Left kidney (tissue), 2 donors: ENCODE results near the gene ESYT1. TPM values are rescaled to one million over a fixed set of nuclear protein-coding genes. Genes with fewer than 3 reads are reported as not detected.
"Not testable (repeated sequence)": the region's sequence is repeated elsewhere in the genome, so short reads cannot be mapped to it uniquely, and the experiment has no call there.

Source experiments
- DNase-seq: peaks from one replicate; pipeline ENCODE4 v3.0.0-alpha.2; 2013
- polyA plus RNA-seq: library from polyadenylated mRNA; unstranded; fragments of 120-200 nt; gene quantifications from one replicate; pipeline ENCODE4 v1.2.1, GENCODE V29; 2013; ENCODE audit not compliant: insufficient read length

ESYT1 gene
- polyA plus RNA-seq, 1 donor = 81.2 TPM

DNA sequence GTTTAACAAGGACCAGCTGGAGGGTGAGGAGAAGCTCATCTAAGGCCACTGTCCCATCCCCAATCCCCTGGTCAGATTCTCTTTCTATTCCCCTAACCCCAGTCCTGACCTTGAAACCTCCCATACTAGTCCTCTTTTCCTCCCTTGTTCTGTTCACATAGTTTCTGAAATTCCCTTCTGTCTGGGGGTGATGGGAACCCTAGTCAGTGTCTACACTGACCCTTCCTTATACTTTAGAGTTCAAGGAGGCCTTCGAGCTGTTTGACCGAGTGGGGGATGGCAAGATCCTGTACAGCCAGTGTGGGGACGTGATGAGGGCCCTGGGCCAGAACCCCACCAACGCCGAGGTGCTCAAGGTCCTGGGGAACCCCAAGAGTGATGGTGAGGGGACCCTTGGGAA lies 26.8 kb downstream of the ESYT1 start:
- DNase-seq = no peak

DNA sequence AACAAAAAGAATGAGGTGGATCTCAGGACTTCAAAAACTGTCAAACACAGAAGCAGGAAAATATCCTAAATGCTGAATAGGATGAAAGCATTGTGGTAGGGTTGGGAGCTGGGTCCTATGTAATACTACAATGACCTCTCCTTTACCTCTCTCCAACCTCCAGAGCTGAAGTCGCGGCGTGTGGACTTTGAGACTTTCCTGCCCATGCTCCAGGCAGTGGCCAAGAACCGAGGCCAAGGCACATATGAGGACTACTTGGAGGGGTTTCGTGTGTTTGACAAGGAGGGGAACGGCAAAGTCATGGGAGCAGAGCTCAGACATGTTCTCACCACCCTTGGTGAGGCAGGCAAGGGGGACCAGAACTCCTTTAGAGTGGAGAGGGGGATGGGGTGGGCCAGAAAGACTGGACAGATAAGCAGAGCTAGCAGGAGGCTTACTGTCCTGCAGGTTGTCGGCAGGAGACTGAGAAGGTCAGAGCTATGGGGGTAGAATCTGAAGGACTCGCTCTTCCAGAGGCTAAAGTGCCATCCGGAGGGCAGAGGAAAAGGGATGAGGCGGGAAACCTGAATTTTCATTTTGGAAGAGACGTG lies 27.3 kb downstream of the ESYT1 start:
- DNase-seq = no peak

DNA sequence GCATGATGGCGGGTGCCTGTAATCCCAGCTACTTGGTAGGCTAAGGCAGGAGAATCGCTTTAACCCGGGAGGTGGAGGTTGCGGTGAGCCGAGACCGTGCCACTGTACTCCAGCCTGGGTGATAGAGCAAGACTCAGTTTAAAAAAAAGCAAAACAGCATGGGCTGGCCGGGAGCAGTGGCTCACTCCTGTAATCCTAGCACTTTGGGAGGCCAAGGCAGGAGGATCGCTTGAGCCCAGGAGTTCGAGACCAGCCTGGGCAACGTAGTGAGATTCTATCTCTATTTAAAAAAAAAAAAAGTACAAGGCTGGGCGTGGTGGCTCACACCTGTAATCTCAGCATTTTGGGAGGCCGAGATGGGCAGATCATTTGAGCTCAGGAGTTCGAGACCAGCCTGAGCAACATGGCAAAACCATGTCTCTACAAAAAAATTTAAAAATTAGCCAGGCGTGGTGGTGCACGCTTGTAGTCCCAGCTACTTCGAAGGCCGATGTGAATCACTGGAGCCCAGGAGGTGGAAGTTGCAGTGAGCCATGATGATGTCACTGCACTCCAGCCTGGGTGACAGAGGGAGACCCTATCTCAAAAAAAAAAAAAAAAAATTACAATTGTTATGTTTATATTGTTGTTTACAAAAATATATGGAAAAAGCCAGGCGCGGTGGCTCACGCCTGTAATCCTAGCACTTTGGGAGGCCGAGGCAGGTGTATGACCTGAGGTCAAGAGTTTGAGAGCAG lies 28.6 kb downstream of the ESYT1 start:
- not testable (repeated sequence) for DNase-seq

DNA sequence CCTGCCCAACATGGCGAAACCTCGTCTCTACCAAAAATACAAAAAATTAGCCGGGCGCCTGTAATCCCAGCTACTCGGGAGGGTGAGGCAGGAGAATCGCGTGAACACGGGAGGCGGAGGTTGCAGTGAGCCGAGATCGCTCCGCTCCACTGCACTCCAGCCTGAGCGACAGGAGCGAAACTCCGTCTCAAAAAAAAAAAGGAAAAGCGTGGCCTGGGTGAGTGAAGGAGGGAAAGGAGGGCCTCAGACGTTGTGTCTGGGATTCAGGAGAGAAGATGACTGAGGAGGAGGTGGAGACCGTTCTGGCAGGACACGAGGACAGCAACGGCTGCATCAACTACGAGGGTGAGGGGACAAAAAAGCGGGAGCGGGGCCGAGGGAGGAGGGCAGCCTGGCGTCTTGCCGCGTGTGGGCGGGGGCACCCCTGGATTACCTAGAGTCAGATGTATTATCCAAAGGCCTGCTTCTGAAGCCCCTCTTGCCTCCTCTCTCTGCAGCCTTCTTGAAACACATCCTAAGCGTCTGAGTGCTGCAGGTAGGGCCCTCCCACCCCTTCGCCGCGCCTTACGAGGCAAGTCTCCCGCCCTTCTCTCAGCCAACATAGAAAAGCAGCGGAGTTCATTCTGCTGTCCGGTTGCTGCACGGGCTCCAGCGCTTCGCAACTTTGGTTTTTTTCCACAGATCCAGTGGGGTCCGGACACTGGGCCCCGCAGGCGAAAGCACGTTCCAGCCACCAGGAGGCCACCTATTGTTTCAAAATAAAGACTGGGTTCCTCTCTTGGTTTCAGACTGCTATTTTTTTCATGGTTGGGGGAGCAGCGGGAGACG lies 29.3 kb downstream of the ESYT1 start:
- peak; percentile 91 for DNase-seq

DNA sequence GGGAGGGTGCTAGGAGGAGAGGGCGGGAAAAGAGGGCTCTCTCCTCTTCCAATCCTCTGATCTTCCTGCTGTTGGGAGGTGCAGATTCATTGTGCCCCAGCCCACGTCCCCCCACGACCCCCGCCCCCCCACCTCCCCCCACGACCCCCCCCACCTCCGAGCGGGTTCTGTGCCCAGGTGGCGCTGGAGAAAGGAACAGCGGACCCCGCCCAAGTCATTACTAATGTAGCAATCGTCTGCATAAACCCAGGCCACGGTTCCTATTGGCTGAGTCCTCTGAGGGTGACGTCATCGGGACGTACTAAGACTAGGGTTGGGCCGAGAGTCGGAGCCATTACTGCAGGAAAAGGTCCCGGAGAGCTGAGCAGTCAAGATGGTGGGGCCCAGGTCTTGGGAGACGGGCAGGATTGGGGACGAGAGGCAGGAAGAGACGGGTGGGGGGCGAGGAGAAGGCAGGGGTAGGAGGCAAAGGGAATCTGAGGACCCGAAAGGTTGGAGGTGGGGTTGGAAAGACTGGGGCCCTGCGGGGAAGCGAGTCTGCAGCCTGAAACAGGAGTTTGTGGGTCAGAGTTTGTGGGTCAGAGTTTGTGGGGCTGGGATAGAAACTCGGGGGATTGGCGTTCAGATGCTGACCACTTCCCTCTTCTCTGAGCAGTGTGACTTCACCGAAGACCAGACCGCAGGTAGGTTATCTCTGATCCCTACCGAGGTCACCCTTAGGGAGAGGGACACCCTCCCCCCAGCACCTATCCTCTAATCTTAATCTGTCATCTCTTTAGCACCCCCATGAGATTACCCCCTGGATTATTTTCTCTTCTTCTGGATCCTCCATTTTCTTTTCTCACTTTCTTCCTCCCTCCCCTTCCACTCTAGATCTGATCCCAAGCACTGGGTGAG lies 30.2 kb downstream of the ESYT1 start, which contains the start of gene MYL6:
TSS of gene MYL6 (plus strand) at position 331 of the 897 bp plus-strand sequence. CDS start at position 374, 43 bp downstream.
- peak; percentile 99 for DNase-seq

DNA sequence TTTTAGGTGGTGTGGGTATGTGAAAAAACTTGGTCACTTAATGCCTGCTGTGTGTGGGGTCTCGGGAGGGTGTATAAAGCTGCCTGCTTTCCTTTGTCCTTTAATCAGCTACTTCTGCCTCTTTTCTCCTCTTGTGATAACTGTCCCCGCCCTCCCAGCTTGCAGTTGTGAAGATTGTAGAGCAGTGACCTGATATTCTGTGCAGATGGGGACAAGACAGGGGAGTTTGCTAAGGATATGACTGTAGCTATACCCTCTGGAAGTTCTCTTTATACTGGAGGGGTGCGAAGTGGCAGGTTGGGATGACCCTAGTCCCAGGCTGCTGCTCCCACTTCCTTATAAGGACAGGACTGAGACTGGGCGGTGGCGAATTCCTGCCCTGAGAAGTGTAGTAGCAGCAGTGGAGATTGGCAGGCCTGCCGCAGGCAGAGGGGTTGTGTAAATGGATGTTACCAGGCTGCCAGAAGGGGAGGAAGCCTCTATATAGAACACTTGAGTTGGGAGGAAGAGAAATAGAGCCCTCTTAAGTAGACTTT lies 30.9 kb downstream of the ESYT1 start:
- peak; percentile 72 for DNase-seq

DNA sequence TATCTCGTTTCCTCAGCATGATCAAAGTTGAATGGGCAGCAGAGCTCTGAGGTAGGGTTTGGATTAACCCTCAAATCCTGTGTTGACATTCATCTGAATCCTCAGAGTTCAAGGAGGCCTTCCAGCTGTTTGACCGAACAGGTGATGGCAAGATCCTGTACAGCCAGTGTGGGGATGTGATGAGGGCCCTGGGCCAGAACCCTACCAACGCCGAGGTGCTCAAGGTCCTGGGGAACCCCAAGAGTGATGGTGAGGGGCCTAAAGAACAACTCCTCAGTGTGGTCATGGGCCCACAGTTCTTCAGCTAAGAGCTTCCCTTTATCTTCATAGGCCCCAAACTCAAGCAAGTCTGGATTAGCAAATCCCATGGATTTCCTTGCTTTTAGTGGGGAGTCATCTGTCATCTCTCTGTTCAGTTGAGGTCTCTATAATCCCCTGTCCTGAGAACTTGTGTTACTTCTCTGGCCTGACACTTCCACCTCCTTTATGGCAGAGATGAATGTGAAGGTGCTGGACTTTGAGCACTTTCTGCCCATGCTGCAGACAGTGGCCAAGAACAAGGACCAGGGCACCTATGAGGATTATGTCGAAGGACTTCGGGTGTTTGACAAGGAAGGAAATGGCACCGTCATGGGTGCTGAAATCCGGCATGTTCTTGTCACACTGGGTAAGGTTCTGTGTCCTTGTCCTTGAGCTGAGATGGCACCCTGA lies 31.6 kb downstream of the ESYT1 start:
- DNase-seq = no peak

DNA sequence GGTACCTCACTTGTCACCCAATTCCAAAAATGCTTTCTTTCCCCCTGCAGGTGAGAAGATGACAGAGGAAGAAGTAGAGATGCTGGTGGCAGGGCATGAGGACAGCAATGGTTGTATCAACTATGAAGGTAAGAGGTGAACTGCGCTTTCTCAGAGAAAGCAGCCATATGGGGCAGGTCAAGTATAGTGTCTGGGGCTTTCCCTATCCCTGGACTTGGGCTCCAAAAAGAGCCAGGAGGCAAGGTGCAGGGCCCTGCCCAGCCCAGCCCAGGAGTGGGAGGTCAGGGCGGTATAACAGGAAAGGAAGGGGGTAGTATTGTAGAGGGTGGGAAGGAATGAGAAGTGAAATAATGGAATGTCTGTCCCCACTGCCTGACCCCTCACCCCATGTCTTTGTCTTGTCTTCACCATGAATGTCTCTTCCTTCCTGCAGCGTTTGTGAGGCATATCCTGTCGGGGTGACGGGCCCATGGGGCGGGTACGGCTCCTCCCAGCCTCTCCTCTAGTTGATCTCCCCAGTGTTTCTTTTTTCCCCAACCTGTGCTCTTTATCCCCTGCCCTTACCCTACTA lies 32.2 kb downstream of the ESYT1 start:
- no peak for DNase-seq

DNA sequence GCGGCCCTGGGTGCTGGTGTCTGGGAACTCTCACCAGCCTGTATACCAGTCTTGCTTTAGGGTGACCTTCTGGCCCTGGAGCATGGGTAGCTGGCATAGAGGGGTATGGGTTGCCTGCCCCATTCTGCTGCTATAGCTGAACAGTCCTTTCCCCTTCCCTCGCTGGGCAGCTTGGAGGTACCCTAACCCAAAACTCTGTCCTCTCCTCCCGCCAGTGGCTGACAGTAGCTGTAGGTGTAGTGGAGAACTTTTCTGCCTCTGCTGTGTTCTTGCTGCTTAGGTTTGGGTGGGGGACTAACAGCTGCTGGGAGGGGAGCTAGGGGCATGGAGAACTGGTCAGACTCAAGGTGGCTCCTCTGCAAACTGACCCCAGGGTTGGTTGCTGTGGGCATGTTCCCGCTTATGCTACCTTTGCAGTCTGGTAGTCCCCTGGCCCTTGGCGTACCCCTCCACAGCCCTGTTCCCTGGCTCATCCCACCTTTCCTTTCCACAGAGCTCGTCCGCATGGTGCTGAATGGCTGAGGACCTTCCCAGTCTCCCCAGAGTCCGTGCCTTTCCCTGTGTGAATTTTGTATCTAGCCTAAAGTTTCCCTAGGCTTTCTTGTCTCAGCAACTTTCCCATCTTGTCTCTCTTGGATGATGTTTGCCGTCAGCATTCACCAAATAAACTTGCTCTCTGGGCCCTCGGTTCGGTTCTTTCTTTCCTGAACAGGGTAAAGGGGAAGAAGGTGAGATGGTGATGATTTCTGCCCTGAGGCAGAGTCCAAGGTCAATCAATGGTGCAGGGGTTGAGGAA lies 33.0 kb downstream of the ESYT1 start:
- DNase-seq = no peak

DNA sequence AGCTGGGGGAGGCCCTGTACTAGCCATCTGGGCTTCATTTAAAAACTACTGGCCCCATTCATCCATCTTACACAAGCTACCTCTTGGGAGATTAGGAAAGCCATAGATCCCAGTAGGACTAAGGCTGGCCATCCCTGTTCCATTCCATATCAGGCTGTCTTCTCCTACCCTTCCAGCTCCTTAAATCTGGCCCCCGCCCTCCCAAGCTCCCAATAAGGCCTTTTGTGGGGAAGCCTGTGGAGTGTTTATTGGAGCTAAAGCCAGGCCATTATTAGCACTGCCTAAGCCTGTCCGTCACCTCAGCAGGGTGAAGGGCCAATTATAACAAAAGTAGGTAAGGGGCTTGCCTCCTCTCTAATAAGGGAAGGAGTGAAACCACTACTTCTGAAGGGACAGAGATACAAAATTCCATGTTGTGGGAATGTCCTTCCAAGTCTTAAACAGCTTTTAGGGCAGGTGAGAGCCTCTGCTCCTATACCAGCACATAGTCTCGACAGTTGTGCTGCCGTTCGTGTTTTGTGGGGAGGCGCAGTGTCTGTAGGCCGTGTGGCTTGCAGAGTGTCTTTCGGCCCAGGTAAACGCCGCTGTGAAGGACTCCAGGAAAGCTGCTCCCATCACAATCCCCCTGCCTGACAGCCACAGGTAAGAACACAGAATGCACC lies 33.8 kb downstream of the ESYT1 start:
- DNase-seq = no peak

DNA sequence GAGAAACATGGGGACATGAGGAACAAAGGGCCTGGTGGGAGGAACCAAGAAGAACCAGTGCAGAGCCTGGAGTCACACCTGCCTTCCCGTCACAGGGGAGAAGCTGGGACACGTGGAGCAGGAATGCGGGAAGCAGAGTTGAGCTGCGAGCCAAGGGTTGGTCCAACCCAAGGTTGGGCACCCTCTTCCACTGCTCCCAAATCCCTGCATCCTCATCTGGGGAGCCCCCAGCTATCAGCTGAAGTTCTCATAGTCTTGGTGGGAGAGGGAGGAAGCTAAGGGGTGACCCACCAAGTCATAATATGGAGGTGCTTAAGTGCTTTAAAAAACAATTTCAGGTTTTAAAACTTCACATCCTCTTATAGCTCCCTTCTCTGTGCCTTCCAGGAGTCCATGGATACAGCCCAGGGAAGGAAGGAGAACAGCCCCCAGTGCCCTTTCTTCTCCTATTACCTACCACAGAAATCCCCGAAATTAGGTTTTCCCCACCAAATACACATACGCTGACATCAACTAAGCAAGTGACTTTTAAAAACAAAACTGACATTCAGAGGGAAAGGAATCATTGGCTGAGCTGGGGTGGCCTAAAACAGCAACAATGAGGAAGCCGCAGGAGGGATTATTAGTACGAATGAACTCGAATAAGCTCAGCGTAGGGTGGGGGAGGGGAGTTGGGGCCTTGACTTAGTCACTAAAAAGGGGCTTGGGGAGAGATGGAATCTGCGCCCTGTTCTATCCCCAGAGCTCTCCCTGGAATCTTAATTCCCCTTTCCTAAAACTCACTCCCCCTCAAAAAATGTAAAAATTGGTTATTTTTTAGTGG lies 34.6 kb downstream of the ESYT1 start:
- no peak for DNase-seq

DNA sequence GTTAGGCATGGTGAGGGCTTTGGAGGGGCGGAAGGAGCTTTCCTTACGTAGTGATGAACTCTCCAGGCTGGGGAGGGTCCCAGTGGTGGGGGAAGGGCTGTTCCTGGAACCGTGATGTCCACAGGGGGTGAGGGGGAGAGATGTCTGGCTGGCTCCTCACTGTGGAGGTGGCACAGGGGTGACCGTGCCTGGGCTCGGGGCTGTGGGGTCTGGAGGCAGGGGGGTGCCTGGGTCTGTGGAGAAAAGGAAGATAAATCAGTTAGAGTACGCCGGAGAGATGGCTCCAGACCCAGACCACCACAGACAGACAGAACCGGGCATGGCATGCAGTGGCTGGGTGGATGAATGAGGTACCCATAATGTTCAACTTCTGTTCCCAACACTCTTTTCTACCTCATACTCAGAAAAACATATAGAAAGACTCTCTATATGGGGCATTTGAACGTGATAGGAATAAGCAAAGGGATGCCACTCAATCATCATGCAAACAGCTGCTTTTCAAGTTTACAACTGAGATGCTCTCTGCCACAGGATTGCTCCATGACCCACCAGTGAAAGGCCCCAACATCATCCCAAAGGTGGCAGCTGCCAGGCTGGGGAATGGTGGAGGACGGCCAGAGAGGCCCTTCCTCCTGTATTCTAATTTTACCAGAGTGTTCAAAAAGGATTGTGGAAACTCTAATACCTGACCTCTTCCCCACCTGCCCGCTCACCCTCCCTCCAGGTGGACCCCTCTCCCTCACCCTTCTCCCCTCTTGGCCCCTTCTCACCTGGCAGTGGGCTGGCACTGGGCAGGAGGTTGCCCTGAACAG lies 35.7 kb downstream of the ESYT1 start:
- DNase-seq = no peak

DNA sequence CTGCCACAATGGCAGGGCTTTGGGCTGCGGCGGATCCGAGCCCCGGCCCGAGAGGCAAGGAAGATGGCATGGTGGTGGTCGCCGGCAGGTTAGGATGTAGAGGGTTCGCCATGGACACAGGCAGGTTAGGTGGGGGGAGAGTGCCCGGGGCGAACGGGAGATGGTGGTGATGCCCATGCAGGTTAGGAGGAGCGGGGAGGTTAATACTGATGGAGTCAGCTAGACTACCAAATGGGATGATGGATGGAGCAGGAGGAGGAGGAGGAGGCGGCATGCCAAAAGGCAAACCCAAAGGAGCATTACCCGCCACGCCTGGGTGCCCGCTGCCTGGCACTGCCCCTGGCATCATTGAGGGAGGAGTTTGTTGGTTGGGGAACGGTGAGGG lies 36.3 kb downstream of the ESYT1 start:
- DNase-seq = no peak

DNA sequence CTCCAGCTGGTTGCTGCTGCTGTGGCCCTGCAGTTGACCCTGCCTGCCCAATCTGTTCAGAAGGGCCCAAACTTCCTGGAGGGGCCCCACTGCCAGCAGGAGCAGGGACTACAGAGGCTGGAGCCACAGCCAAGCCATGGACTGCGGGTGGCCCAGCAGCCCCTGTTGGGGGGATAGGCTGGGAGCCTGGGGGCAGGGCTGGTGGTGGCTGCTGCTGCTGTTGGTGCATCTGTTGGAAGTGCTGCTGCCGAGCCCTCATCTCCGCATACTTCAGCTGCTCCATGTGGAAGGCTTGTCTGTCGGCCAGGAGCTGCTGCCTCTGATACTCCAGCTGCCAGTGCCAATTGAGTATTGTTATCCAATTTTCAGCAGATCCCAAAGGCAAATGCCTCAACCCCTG lies 37.3 kb downstream of the ESYT1 start:
- no peak for DNase-seq

DNA sequence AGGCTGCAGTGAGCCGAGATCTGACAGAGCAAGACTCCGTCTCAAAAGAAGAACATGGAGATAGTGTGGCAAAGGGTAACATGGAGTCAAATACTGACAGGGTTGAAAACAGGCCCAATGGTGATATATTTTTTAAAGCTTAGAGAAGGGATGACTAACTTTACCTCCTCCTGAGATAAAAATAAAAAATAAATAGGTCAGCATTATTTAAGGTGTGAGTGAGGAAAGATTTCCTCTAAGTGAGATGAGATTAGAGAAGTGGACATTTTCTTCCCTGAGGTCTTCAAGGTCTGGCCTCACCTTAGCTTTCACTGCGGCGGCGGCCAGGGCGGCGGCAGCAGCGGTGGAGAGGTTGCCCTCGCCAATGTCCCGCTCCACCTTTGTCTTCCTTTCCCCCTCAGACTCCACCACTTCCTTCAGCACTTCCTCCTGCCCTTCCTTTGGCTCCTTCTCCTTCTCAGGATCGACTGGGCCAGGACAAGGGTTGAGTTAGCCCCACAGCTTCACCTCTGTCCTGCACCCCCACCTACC lies 41.2 kb downstream of the ESYT1 start:
- DNase-seq = no peak

DNA sequence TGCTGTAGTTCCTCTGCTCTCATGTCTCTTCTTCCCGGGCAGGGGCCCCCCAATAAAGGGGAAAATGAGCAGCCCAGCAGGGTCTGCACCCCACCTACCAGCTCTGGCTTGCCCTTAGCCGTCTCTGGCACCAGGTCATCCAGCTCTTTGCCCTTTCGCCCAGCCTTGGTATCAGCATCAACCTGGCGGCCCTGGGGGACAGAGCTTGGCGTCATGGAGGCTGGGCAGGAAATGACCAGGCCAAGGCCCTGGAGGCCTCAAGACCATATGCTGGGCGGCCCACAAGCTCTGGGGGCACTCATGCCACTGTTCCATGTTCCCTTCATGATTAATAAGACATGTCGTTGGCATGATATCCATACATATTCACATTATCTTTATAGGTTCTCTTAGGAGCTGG lies 44.8 kb downstream of the ESYT1 start:
- no peak for DNase-seq

DNA sequence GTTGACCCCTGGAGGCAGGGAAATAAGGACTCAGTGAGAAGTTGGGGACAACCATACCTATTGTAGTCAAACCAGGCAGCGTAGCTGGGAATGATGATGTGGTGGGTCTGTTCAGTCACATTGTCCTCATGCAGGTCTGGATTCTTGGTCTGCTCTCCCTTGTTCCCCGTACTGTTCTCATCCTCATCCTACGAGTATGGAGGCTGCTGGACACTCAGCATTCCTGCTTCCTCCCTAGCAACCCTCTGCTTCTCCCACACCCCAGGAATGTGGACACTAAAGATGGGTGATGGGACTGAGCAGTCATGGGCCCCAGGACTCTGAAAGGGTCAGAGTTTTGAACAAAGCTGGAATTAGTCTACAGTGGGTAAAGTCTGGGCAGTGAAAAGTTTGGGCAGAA lies 50.3 kb downstream of the ESYT1 start:
- DNase-seq = no peak
